ENCODE results near the gene MINDY3. TPM values are rescaled to one million over a fixed set of nuclear protein-coding genes. Genes with fewer than 3 reads are reported as not detected.

MINDY3 gene
- total RNA-seq, 2 donors from 2014 or later = 23.3 to 30.5 TPM

- Histone ChIP-seq H3K27me3 (replicated peaks; ENCODE audit: insufficient read depth) (no peaks in the 10 kb centered on the region), H3K4me3 (no peak overlapping the region), H3K36me3 (no peaks in the 10 kb centered on the region), H3K27ac (no peak overlapping the region), H3K4me1 (replicated peaks) (no peaks in the 10 kb centered on the region), H3K9me3 (no peaks in the 10 kb centered on the region)
- 75% methylated on average over 3 of the region's 3 CpGs for WGBS
- no peak for DNase-seq (ENCODE audit: low spot score)
- intact Hi-C loops (cut with DNase I) = no loop called here
- no peak for TF ChIP-seq POLR2AphosphoS5 (IDR thresholded peaks at IDR 0.05)
- TF ChIP-seq POLR2A (IDR thresholded peaks at IDR 0.05) = no peak
- TF ChIP-seq CTCF (IDR thresholded peaks at IDR 0.05) = no peak
These were observed 18.6 kb downstream of the MINDY3 start for GRCh38 chr10:15841696-15842095.

- H3K27ac ChIP-seq = no peak overlapping the region
- H3K4me3 ChIP-seq = no peak overlapping the region
- intact Hi-C loops (cut with DNase I) = no loop called here
- H3K27me3 ChIP-seq (replicated peaks; ENCODE audit: insufficient read depth) = no peaks in the 10 kb centered on the region
- 78% methylated on average over 4 of the region's 4 CpGs for WGBS
- DNase-seq (ENCODE audit: low spot score) = no peak
- no peaks in the 10 kb centered on the region for H3K36me3 ChIP-seq
- H3K9me3 ChIP-seq = no peaks in the 10 kb centered on the region
- TF ChIP-seq POLR2AphosphoS5 (IDR thresholded peaks at IDR 0.05) = no peak
- no peak for TF ChIP-seq CTCF (IDR thresholded peaks at IDR 0.05)
- TF ChIP-seq POLR2A (IDR thresholded peaks at IDR 0.05) = no peak
- H3K4me1 ChIP-seq (replicated peaks) = no peaks in the 10 kb centered on the region
These were observed 23.5 kb downstream of the MINDY3 start for GRCh38 chr10:15836807-15837206.

- intact Hi-C loops (cut with DNase I) = no loop called here
- H3K9me3 ChIP-seq = no peaks in the 10 kb centered on the region
- H3K27ac ChIP-seq = no peak overlapping the region
- no peaks in the 10 kb centered on the region for H3K27me3 ChIP-seq (replicated peaks; ENCODE audit: insufficient read depth)
- TF ChIP-seq POLR2A (IDR thresholded peaks at IDR 0.05) (no peak), CTCF (IDR thresholded peaks at IDR 0.05) (no peak), POLR2AphosphoS5 (IDR thresholded peaks at IDR 0.05) (no peak)
- WGBS = 78% methylated on average over 4 of the region's 4 CpGs
- H3K36me3 ChIP-seq = no peaks in the 10 kb centered on the region
- H3K4me3 ChIP-seq = no peak overlapping the region
- no peaks in the 10 kb centered on the region for H3K4me1 ChIP-seq (replicated peaks)
- no peak for DNase-seq (ENCODE audit: low spot score)
These were observed 30.8 kb downstream of the MINDY3 start for GRCh38 chr10:15829495-15829894.

DNA sequence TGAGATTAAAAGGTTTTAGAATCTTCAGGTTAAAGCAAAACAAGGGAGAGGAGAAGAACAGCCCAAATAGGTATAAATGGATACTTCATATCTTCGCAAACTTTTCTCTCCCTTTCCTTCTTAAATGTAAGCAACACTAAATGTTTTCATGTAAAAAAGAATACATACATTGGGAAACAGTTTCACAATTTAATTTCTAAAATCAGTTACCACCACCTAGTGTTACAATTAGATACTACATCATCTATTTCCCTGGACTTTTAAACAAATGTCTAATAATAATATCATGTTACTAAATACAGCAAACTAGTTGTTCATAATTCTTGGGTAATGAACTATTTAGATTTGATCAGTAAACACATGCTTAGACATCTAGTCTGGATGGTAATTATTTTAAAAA is 35.8 kb downstream of the MINDY3 start:
- Histone ChIP-seq H3K27ac (no peak overlapping the region), H3K36me3 (no peaks in the 10 kb centered on the region), H3K9me3 (no peaks in the 10 kb centered on the region), H3K4me1 (replicated peaks) (no peaks in the 10 kb centered on the region), H3K27me3 (replicated peaks; ENCODE audit: insufficient read depth) (no peaks in the 10 kb centered on the region), H3K4me3 (no peak overlapping the region)
- intact Hi-C loops (cut with DNase I) = loop anchor here (2.0 to 5.0 kb wide), 4 partner anchors 87 to 394 kb away; no protein-coding TSS in a partner anchor
- no peak for TF ChIP-seq POLR2A (IDR thresholded peaks at IDR 0.05)
- peak in 3 of 4 experiments; percentile 55 to 59 (median 56) for TF ChIP-seq CTCF (IDR thresholded peaks at IDR 0.05)
- TF ChIP-seq POLR2AphosphoS5 (IDR thresholded peaks at IDR 0.05) = no peak
- WGBS = 69% methylated on average over 1 of the region's 1 CpG
- no peak for DNase-seq (ENCODE audit: low spot score)

- no peak for DNase-seq (ENCODE audit: low spot score)
- TF ChIP-seq CTCF (IDR thresholded peaks at IDR 0.05) = no peak
- TF ChIP-seq POLR2AphosphoS5 (IDR thresholded peaks at IDR 0.05) = no peak
- no peak for TF ChIP-seq POLR2A (IDR thresholded peaks at IDR 0.05)
- H3K27me3 ChIP-seq (replicated peaks; ENCODE audit: insufficient read depth) = no peaks in the 10 kb centered on the region
- H3K36me3 ChIP-seq = no peaks in the 10 kb centered on the region
- no peaks in the 10 kb centered on the region for H3K4me1 ChIP-seq (replicated peaks)
- intact Hi-C loops (cut with DNase I) = loop anchor here (5.0 kb wide), 3 partner anchors 85 to 235 kb away; no protein-coding TSS in a partner anchor
- H3K27ac ChIP-seq = no peak overlapping the region
- no peak overlapping the region for H3K4me3 ChIP-seq
- WGBS = 63% methylated on average over 4 of the region's 4 CpGs
- H3K9me3 ChIP-seq = no peaks in the 10 kb centered on the region
These were observed 38.2 kb downstream of the MINDY3 start for GRCh38 chr10:15822131-15822530.
